SK-N-SH (cell line): ENCODE data around the gene GJB1. TPM values are rescaled to one million over a fixed set of nuclear protein-coding genes. Genes with fewer than 3 reads are reported as not detected.

Experiments used
- CTCF ChIA-PET: fragments of 300-600, 350-600 bp; formaldehyde crosslinking; extraction: SDS; loops from one replicate; lab custom pipeline; 2021; lab: Yijun Ruan, JAX
- POLR2A ChIA-PET: fragments of 350-600 bp; sonication (Branson Sonifier 250); formaldehyde crosslinking; extraction: SDS; loops from one replicate; lab custom pipeline; 2020; ENCODE audit warnings: antibody characterized with exemption, inconsistent platforms; lab: Yijun Ruan, JAX
- DNase-seq: peaks from one replicate; pipeline ENCODE4 v3.0.0; 2012
- H2AFZ ChIP-seq: fragments of 200-600 bp; sonication (generic); 2 replicates; pipeline ENCODE4 v1.8.1; 2016; ENCODE audit warnings: antibody characterized with exemption, mild to moderate bottlenecking, low read depth
- H3F3A ChIP-seq: fragments of 200-600 bp; sonication (generic); replicated peaks from 2 replicates; pipeline ENCODE3; 2016; ENCODE audit warnings: antibody characterized with exemption, mild to moderate bottlenecking; ENCODE audit not compliant: insufficient read depth
- H3K27ac ChIP-seq, 2 experiments: fragments of 200-500 bp in 1 of 2; fragments of 200-600 bp in 1 of 2; sonication (Bioruptor generic) in 1 of 2; sonication (generic), shearing (Covaris generic) in 1 of 2; 2 replicates each; pipeline versions ENCODE4 v1.5.1 to v1.6.1; 2014 to 2016; ENCODE audit warnings: low read depth in 2 of 2, inconsistent platforms in 1 of 2, low read length in 1 of 2, mild to moderate bottlenecking in 1 of 2, mixed read lengths in 1 of 2
- H3K27me3 ChIP-seq: fragments of 200-600 bp; sonication (generic), shearing (Covaris generic); 2 replicates; pipeline ENCODE4 v1.6.1; 2016; ENCODE audit warnings: mixed run types; ENCODE audit not compliant: insufficient read depth
- H3K36me3 ChIP-seq, 2 experiments: fragments of 200-500 bp in 1 of 2; fragments of 200-600 bp in 1 of 2; sonication (Bioruptor generic) in 1 of 2; sonication (generic) in 1 of 2; replicated peaks in 1 of 2; 2 replicates each; pipeline versions ENCODE3 to v1.5.1; 2014 to 2016; ENCODE audit warnings: low read length in 1 of 2, mild to moderate bottlenecking in 1 of 2; ENCODE audit not compliant: insufficient read depth in 2 of 2, control insufficient read depth in 1 of 2
- H3K4me1 ChIP-seq, 2 experiments: fragments of 200-500 bp in 1 of 2; fragments of 200-600 bp in 1 of 2; sonication (Bioruptor generic) in 1 of 2; sonication (generic), shearing (Covaris generic) in 1 of 2; 2 replicates each; pipeline versions ENCODE4 v1.5.1 to v1.6.1; 2014 to 2016; ENCODE audit warnings: low read depth in 1 of 2, low read length in 1 of 2, mixed run types in 1 of 2; ENCODE audit not compliant: insufficient read depth in 2 of 2, control insufficient read depth in 1 of 2
- H3K4me2 ChIP-seq: fragments of 200-600 bp; sonication (generic), shearing (Covaris generic); 2 replicates; pipeline ENCODE4 v1.6.1; 2017; ENCODE audit warnings: mixed run types
- H3K4me3 ChIP-seq, 2 experiments: fragments of 200-500 bp in 1 of 2; fragments of 200-600 bp in 1 of 2; sonication (Bioruptor generic) in 1 of 2; sonication (generic), shearing (Covaris generic) in 1 of 2; 2 replicates each; pipeline versions ENCODE4 v1.5.1 to v1.8.1; 2014 to 2016; ENCODE audit warnings: low read depth in 2 of 2, inconsistent platforms in 1 of 2, low read length in 1 of 2, mild to moderate bottlenecking in 1 of 2, mixed read lengths in 1 of 2, moderate library complexity in 1 of 2
- H3K79me2 ChIP-seq: fragments of 200-600 bp; sonication (generic); 2 replicates; pipeline ENCODE4 v1.8.1; 2017; ENCODE audit warnings: mild to moderate bottlenecking; ENCODE audit not compliant: insufficient read depth
- H3K9ac ChIP-seq: fragments of 200-600 bp; sonication (generic); 2 replicates; pipeline ENCODE4 v1.6.1; 2017; ENCODE audit warnings: mixed run types
- H3K9me2 ChIP-seq: fragments of 200-600 bp; sonication (generic); 2 replicates; pipeline ENCODE4 v1.6.1; 2017; ENCODE audit warnings: mixed run types
- H3K9me3 ChIP-seq: fragments of 200-600 bp; sonication (generic); 2 replicates; pipeline ENCODE4 v1.6.1; 2017; ENCODE audit warnings: mixed run types, mild to moderate bottlenecking, moderate library complexity
- H4K20me1 ChIP-seq: fragments of 200-600 bp; sonication (generic); 2 replicates; pipeline ENCODE4 v1.6.1; 2017; ENCODE audit warnings: mild to moderate bottlenecking, mixed run types; ENCODE audit not compliant: insufficient read depth
- ELF1 ChIP-seq: IDR thresholded peaks from 2 replicates; pipeline ENCODE4 v1.4.0; 2012
- FOSL2 ChIP-seq: IDR thresholded peaks from 2 replicates; pipeline ENCODE4 v1.4.0; 2012; ENCODE audit warnings: low read depth, mild to moderate bottlenecking, moderate library complexity, borderline replicate concordance
- FOXJ3 ChIP-seq: sonication (generic); formaldehyde crosslinking; IDR thresholded peaks from 2 replicates; pipeline ENCODE4 v1.5.1; 2020; ENCODE audit warnings: mild to moderate bottlenecking, missing genetic modification reagents
- GABPA ChIP-seq: IDR thresholded peaks from 2 replicates; pipeline ENCODE4 v1.4.0; 2012; ENCODE audit warnings: low read depth, mild to moderate bottlenecking
- JUND ChIP-seq: IDR thresholded peaks from 2 replicates; pipeline ENCODE4 v1.4.0; 2012
- MXI1 ChIP-seq: IDR thresholded peaks from 2 replicates; pipeline ENCODE4 v1.6.1; 2012; ENCODE audit warnings: mild to moderate bottlenecking, low read depth, low read length, improper control_type of control experiment
- NRF1 ChIP-seq: IDR thresholded peaks from 2 replicates; pipeline ENCODE4 v1.6.1; 2012; ENCODE audit warnings: low read depth, mild to moderate bottlenecking, low read length
- PBX3 ChIP-seq: IDR thresholded peaks from 2 replicates; pipeline ENCODE4; 2012
- POLR2AphosphoS5 ChIP-seq: IDR thresholded peaks from 2 replicates; pipeline ENCODE4 v1.6.1; 2012; ENCODE audit warnings: low read depth, low read length
- RAD21 ChIP-seq: IDR thresholded peaks from 2 replicates; pipeline ENCODE4 v1.6.1; 2012; ENCODE audit warnings: mild to moderate bottlenecking, low read length
- RFX5 ChIP-seq: IDR thresholded peaks from 2 replicates; pipeline ENCODE4 v1.6.1; 2012; ENCODE audit warnings: mild to moderate bottlenecking, improper control_type of control experiment, low read length
- SIN3A ChIP-seq: IDR thresholded peaks from 2 replicates; pipeline ENCODE4 v1.6.1; 2012; ENCODE audit warnings: low read depth, mild to moderate bottlenecking, low read length, moderate library complexity, borderline replicate concordance
- SMC3 ChIP-seq: IDR thresholded peaks from 2 replicates; pipeline ENCODE4 v1.6.1; 2012; ENCODE audit warnings: low read depth, low read length, improper control_type of control experiment
- TAF1 ChIP-seq: IDR thresholded peaks from 2 replicates; pipeline ENCODE4 v1.6.1; 2012; ENCODE audit warnings: low read depth, mild to moderate bottlenecking, low read length, moderate library complexity, borderline replicate concordance
- TCF12 ChIP-seq: IDR thresholded peaks from 2 replicates; pipeline ENCODE4 v1.4.0; 2012
- TEAD4 ChIP-seq: IDR thresholded peaks from 2 replicates; pipeline ENCODE4 v1.4.0; 2012; ENCODE audit warnings: mild to moderate bottlenecking, borderline replicate concordance; ENCODE audit not compliant: insufficient read depth
- USF2 ChIP-seq: fragments of 150-350 bp; IDR thresholded peaks from 2 replicates; pipeline ENCODE4 v1.6.1; 2017; ENCODE audit warnings: antibody characterized with exemption, low read length, low read depth, borderline replicate concordance
- YY1 ChIP-seq: IDR thresholded peaks from 2 replicates; pipeline ENCODE4 v1.4.0; 2012; ENCODE audit warnings: low read depth, mild to moderate bottlenecking
- WGBS: methylation state at CpG from one replicate; pipeline ENCODE4 v1.1.6; 2017; ENCODE audit warnings: low lambda C conversion rate; 5-methylcytosine and 5-hydroxymethylcytosine counted together
- polyA plus RNA-seq, 3 experiments: library from polyadenylated mRNA; depleted of rRNA; stranded (reverse); fragments of >200 nt; gene quantifications; 2 replicates each; pipeline ENCODE4 v1.2.3, GENCODE V29; 2012
- TF ChIP-seq, protein P1 (sequence below): IDR thresholded peaks from 2 replicates; pipeline ENCODE4 v1.4.0; 2012; ENCODE audit warnings: low read depth, borderline replicate concordance
- TF ChIP-seq, protein P2 (sequence below): fragments of 200-600 bp; sonication (generic); IDR thresholded peaks from 2 replicates; pipeline ENCODE4 v1.6.1; 2017; ENCODE audit warnings: antibody characterized with exemption, mild to moderate bottlenecking, moderate library complexity

Gene GJB1
- polyA plus RNA-seq, 1 of the 3 experiments (the other 2 are of a cell fraction): not detected

DNA sequence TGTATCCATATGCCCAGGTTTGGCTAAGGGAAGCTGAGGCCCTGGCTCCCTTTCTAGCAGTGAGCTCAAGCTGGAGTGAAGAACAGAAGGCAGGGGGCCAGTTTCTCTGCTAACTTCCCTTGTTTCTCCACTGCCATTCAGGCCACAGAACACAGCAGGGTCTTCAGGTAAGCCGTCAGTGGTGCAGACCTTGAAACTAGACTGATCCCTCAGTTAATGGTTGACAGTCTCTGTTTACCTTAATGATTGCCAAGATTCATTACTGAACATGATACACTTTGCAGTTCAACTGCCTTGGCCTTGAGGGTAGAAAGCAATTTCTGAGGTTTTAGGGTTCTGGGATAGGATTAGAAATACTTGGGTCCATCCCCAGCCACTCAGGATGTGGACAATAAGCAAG lies 8.9 kb upstream of the GJB1 start (continued):
- TF ChIP-seq USF2: no peak
- no peak for TF ChIP-seq YY1
- TF ChIP-seq GABPA: no peak
- TF ChIP-seq TEAD4: no peak
- TF ChIP-seq, protein P1, sequence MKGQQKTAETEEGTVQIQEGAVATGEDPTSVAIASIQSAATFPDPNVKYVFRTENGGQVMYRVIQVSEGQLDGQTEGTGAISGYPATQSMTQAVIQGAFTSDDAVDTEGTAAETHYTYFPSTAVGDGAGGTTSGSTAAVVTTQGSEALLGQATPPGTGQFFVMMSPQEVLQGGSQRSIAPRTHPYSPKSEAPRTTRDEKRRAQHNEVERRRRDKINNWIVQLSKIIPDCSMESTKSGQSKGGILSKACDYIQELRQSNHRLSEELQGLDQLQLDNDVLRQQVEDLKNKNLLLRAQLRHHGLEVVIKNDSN: no peak

- Histone ChIP-seq H3F3A (peaks cover 4% of the 10 kb centered on the region), H3K9me2 (no peaks in the 10 kb centered on the region), H3K27me3 (peaks cover 60% of the 10 kb centered on the region), H3K4me1 (no peaks in the 10 kb centered on the region), H2AFZ (no peak overlapping the region), H3K79me2 (no peaks in the 10 kb centered on the region), H3K4me2 (no peak overlapping the region), H4K20me1 (no peaks in the 10 kb centered on the region), H3K27ac (no peak overlapping the region), H3K4me3 (no peak overlapping the region), H3K9me3 (no peaks in the 10 kb centered on the region), H3K36me3 (no peaks in the 10 kb centered on the region), H3K9ac (no peak overlapping the region)
- WGBS: 35% methylated on average over 3 of the region's 5 CpGs
- TF ChIP-seq RFX5: no peak
- no peak for TF ChIP-seq TAF1
- no peak for TF ChIP-seq FOXJ3 (CRISPR knock-in tag)
- TF ChIP-seq, protein P2, sequence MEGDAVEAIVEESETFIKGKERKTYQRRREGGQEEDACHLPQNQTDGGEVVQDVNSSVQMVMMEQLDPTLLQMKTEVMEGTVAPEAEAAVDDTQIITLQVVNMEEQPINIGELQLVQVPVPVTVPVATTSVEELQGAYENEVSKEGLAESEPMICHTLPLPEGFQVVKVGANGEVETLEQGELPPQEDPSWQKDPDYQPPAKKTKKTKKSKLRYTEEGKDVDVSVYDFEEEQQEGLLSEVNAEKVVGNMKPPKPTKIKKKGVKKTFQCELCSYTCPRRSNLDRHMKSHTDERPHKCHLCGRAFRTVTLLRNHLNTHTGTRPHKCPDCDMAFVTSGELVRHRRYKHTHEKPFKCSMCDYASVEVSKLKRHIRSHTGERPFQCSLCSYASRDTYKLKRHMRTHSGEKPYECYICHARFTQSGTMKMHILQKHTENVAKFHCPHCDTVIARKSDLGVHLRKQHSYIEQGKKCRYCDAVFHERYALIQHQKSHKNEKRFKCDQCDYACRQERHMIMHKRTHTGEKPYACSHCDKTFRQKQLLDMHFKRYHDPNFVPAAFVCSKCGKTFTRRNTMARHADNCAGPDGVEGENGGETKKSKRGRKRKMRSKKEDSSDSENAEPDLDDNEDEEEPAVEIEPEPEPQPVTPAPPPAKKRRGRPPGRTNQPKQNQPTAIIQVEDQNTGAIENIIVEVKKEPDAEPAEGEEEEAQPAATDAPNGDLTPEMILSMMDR: no peak
- no peak for TF ChIP-seq ELF1
- TF ChIP-seq, protein P1: no peak
- TF ChIP-seq RAD21: no peak
- TF ChIP-seq PBX3: no peak
- no peak for TF ChIP-seq POLR2AphosphoS5
- no peak for TF ChIP-seq TEAD4
- no peak for TF ChIP-seq SIN3A
- TF ChIP-seq FOSL2: no peak
- no peak for TF ChIP-seq YY1
- no peak for TF ChIP-seq TCF12
- TF ChIP-seq SMC3: no peak
- no peak for TF ChIP-seq MXI1
- TF ChIP-seq NRF1: no peak
- TF ChIP-seq JUND: no peak
- DNase-seq: no peak
- ChIA-PET CTCF (no interaction called here), POLR2A (no interaction called here)
Measured at GRCh38 chrX:71214604-71215337, 8.3 kb upstream of the GJB1 start.
